G401.6 (cell line): ENCODE measurements around the gene TENM3.

ENCODE experiments used
- FAIRE-seq: peaks from 2 replicates; lab custom pipeline; 2012; peaks lifted over from hg19 to GRCh38; lab: Jason Lieb, UNC

TENM3 gene

DNA sequence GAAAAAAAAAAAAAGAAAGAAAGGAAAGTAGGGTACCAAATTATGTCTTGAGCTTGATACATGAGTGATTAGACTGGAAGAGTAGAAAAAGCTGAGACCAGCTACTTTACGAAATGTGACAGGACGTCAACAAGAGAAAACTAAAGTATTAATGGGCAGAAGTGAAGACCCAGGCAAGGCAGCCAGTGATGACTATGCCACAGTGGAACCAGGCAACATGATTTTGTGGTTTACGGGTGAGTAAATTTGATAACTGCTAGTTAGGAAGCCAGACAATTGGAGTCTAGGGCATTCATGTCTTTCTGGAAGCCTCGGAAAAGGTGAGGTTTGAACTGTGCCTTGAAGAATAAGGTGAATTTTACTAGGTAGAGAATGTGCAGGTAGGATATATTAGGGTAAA is 326.4 kb downstream of the TENM3 start:
- FAIRE-seq: no peak

DNA sequence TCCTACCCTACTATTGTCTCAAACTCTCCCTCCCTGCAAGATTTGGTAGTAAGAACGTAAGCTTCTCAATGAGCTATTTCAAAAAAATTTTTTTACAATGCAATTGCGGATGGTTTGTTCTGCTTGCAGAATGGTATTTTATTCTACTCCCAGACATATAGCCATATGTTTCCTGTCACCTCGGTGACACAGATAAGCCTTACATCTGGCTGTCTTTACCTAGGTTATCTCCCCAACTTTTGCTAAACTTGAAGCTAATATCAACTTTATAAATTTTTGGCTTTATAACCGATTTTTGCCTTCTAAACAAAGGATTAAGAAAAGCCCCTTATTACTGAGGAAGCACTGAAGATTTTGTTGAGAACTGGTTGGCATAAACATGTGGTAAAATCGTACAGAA is 331.5 kb downstream of the TENM3 start:
- FAIRE-seq: no peak

DNA sequence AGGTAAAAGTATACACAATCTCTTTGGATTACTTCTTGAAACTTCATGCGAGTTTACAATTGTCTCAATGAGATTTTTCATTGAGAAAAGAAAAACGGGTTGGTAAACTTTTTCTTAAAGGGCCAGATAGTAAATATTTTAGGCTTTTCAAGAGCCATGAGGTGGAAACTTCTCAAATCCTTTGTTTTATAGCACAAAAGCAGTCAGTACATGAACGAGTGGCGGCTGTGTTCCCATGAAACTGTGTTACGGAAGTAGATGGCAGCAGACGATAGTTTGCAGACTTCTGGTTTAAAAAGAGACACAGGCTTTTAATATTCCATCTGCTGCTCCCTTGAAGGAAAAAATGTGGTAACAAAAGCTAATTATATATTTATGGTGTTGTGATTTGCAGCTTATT is 332.0 kb downstream of the TENM3 start:
- no peak for FAIRE-seq

DNA sequence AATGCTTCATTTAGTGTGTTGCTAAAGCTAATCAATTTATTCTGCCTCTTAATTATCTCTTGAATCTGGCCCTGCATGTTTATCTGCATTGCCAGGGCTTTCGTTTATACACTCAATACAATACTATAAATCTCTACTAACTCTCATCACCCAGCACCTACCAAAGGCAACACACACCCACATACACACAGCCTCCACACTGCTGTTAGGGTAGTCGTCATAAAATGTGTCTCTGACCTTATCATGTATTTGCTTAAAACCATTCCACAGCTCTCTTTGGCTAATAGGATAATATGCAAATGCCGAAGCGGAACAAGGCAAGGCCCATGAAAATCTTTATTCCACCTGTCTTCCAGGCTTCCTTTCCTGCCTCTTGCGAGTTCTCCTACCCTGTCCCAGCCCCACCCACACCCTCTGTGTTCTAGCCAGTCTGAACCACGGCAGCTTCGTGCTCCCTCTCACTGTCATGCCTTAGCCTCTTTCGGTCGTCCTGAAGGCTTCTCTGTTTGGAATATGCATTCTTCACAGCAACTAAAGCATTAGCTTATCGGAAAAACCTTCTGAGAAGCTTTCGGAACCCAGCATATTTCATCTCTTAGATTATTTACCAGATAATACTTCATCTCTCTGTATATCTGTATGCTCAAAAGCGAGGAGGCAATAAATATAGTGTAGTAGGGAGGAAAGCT is 333.5 kb downstream of the TENM3 start:
- FAIRE-seq: no peak

DNA sequence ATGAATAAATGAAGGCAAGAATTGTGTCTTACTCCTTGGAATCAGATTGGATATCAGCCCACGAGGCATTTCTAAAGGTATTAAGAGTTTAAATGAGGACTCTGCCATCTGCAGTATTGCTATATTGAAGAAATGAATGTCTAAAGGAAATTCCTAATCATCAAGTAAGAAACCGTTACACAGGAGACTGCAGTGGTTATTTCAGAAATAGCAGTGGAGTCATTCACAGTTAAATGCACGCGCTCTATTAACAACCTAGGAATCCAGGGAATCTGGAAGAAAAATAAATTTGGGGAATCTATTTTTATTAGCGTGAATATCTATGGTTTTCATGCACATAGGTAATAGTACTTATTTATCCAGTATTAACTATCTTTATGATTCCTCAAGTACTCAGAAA is 334.2 kb downstream of the TENM3 start:
- FAIRE-seq: no peak

DNA sequence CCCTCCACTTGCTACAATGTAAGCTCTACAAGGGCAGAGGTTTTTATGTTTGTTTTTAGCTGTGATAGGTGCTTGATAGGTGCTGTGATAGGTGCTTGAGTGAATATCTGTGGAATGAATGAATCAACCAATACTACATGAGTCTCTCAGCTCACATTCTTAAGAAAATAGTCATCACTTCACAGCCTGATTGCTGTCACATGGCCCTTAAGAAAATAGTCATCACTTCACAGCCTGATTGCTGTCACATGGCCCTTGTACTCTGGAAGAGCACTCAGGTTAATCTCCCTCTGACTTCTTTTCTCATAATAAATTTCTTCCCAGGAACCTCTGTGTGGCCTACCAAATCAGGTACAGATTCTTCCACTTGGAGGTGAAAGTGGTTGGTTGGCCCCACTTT is 335.2 kb downstream of the TENM3 start:
- no peak for FAIRE-seq

DNA sequence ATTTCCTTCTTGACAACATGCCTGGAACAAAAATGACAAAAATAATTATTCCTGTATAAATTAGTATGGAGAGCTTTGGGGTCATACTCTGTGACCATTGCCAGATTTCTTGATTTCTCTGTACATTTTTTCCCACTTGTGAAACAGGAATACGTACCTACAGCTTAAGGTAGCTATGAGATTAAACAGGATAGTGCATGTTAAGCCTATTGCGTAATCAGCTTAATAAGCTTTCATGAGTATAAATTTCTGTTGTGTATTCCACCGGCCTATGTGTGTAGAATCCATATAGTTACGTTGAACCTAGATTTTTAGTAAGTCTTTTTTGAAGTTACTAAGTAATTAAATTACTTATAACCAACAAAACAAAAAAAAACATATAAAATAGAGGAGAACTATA is 339.0 kb downstream of the TENM3 start:
- no peak for FAIRE-seq

DNA sequence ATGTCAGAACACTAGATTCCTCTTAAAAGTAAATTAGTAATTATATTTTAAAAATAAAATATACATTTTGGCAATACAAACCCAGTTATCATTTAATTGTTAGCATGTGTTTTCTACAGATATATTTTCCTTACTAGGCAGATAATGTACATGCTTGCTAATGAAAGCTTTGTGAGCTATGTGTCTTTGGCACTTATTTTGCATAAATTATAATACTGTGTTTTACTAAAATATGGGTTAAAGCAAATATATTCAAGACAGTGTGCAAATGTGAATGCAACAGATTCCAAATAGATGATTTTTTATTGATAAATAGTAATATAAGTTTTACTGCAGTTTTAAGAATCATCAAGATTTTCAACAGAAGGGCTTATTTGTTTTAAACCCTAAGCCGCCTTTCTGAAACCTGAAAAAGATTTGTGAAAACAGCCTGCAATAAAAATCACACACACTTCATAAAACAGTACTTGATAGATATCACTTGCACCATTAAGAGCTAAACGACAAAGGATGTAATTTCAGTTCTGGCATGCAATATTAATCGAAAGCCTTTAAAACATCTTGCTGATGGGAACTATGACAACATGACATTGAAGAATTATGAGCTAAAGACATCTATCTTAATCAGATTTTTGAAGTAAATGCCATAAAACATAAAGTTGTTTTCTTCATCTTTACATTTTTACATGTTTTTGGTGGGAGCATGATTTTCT is 340.7 kb downstream of the TENM3 start:
- FAIRE-seq: no peak

DNA sequence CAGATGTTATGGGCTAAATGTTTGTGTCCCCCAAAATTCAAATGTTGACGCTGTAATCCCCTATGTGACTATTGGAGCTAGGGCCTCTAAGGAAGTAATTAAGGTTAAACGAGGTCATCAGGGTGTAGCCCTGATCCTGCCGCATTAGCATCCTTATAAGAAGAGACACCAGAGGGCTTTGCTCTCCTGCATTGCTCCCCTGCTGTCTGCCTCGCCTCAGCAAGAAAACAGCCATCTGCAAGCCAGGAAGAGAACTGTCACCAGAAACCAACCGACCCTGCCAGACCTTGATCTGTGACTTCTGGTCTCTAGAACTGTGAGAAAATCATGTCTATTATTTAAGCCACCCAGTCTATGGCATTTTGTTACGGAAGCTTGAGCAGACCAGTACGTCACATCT is 342.1 kb downstream of the TENM3 start:
- no peak for FAIRE-seq

DNA sequence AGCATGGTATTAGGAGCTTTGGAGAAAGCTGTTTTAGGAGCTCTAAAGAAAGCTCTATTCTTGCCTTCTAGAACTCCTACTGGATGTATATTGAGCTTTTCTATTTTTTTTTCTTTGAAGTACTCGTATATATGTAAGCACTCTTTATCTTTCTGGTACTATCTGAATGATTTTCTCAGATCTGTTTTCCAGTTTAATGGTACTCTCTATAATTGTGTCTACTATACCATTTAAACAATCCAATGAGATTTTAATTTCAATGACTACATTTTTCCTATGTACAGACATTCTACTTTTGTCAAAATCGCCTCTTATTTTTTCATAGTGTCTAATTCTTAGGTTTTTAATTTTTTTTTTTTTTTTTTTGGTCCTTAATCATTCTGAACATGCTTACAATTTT is 345.9 kb downstream of the TENM3 start:
- no peak for FAIRE-seq

DNA sequence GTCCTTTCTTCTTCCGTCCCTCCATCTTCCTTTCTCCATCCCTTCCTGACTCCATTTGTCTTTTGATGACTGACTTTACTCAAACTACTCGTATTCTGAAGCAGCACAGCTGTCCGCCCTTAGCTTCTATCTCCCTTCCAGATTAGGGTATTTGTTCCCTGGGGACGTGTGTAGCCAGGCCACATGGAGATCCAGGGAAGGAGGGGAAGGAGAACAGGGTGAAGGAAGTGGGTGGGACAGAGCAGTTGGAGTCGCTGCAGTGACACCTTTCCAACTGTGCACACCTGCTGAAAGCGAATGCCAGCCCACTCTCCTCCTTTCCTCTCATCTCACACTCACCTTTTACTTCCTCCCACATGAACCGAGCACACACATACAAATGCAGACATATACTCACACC is 350.2 kb downstream of the TENM3 start:
- no peak for FAIRE-seq

DNA sequence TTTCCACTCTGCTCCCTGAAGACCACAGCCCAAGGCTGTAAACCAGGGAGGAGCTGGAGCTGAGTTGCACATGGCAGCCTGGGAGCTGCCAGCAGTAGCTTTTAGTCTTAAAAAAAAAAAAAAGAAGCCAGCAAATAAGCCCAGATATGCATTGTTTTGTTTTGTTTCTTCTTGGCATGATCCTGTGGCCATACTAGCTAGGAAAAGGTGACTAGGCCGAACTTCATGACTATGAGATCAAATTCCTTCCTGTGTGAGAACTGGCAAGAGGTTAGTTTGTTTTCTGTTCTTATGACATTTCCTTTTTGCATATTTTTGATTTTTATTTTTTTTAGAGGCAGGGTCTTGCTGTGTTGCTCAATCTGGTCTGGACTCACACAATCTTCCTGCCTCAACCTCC is 350.7 kb downstream of the TENM3 start:
- no peak for FAIRE-seq

DNA sequence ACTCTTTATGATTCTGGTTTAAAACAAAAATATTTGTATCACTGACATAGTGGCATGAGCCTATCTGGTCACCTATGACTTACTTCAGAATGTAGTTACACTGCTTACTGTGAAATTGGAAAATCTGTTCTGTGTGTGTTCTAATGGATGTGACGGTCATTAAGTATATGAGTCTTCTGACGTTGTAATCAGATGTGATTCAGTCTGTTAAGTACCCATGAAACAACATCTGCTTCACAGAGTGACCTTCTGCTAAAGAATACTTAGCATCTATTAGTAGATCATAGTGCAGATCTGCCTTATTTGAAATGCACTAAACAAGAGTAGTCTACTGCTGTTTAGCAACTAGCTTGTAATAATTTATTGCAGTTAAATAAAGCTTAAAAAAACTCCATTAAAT is 356.9 kb downstream of the TENM3 start:
- FAIRE-seq: no peak

DNA sequence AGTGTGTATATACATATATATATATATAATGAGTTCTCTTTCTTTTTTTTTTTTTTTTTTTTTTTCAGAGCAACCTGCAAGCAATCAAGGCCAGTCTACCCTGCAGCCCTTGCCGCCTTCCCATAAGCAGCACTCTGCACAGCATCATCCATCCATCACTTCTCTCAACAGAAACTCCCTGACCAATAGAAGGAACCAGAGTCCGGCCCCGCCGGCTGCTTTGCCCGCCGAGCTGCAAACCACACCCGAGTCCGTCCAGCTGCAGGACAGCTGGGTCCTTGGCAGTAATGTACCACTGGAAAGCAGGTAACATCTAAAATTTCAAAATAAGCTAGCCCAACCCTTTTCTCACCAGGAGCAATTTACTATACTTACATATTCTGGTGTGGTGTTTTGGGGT is 357.7 kb downstream of the TENM3 start:
- no peak for FAIRE-seq

DNA sequence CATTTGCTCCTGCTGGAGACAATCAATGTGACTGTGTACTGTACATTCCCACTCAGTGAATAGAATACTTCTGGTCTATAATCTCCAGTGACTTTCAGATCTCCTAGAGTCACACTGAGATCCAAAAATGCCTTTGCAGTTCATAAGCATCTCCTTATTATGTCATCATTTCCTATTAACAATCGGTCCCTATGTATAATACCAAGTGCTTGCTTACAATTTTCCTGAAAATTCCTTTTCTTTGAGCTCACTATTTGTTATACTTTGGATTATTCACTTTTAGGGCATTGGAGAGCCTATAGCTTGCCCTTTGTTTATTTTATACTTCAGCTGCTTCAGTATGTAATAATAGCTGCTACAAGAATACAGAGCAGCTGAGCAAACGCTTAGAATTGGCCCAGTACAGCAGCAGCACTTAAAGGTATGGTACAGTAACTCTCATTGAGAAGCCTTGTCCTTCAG is 361.0 kb downstream of the TENM3 start:
- FAIRE-seq: no peak

DNA sequence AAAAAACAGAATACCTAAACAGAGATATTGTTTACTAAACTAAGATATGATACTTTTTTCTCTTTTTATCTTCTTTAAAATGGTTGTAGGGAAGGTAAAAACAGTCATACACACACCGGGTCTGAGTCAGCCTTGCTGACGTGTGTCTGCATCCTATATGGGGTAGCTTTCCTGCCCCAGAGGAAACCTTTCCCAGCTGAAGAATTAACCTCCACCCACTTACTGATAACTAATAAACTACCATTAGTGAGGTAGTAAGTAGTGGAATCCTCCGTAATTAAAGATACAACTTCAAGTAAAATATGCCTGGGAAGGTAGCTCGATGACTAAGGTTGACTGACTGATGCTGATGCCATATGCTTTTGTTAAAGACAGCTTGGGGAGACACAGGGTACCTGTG is 361.8 kb downstream of the TENM3 start:
- no peak for FAIRE-seq

DNA sequence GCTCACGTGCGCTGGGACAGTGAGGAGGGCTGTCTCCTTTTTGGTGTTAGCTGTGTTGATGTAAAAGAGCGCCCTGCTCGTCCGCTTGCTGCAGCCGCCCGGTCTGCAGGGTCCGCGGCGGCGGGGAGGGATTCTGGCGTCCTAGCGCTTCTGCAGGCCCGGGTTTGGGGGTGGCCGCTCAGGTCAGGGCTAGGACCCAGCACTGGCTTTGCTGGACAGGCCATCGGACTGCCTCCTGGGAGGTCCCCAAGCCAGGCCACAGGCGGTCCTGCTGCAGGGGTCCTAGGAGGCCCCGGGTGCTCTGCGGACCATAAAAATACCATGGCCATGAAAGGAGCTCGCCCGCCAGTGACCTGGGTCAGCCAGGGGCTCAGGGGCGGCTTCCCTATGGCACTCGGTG is 365.3 kb downstream of the TENM3 start:
- no peak for FAIRE-seq

DNA sequence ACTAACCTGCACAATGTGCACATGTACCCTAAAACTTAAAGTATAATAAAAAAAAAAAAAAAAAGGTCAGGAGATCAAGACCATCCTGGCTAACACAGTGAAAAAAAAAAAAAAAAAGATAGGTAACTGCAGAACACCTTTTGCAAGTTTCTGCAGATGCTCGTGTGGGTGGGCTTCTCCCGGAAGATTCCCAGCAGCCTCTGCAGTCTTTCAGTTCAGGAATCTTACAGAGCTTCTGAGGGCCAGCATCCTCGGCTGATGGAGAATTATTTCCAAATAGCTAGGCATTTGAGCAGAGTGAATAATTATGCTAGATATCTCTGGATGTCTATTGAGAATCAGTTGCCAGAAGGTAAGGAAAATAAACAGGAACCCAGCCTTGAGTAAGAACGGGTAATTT is 373.3 kb downstream of the TENM3 start:
- FAIRE-seq: no peak

DNA sequence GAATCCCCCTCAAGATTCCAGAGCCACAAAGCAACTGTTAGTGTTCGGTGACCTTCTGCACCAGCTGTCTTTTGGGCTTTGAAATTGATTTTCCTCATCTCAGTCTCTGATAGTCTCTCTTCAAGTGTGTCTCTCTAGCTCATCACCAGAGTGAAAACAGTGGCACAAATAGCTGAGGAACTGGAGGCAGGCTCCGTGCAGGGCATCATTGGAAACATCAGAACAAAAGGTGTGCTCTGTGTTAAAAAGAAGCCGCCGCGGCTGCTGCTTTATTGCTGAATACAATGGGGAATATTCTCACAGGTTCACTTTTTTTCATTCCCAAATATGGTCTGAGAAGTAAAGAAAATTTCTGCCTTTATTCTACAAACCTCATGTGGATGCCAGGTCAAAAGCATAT is 376.5 kb downstream of the TENM3 start:
- FAIRE-seq: no peak

DNA sequence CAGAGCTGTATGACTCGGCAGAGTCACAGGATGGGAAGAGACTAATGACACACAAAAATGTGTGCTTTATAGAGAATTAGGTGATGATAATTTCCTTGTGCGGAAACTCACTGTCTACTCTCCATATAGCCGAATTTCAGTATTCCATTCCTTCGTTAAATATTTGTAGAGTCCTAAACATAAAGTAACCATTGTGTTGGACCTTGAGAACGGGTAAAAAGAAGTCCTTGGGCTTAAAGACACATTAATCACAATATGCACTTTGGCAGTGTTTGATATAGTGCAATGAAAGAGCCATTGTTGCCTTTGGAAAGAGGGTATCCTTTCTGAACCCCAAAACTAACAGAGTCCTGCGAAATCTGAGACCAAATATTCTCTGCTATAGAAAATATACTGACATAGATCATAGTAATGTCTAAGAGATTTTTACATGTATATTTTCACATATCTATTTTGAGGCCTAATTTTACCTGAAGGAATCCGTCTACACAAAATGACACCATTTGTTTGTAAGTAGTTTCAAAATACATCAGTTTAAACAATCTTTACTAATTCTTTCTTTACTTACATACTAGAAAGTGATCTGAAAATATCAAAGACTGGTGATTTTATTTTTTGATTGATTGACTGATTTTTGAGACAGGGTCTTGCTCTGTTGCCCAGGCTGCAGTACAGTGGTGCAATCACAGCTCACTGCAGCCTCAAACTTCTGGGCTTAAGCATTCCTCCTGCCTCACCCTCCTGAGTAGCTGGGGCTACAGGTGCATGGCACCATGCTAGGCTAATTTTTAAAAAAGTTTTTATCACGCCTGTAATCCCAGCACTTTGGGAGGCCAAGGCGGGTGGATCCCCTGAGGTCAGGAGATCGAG is 377.1 kb downstream of the TENM3 start:
- FAIRE-seq: no peak

DNA sequence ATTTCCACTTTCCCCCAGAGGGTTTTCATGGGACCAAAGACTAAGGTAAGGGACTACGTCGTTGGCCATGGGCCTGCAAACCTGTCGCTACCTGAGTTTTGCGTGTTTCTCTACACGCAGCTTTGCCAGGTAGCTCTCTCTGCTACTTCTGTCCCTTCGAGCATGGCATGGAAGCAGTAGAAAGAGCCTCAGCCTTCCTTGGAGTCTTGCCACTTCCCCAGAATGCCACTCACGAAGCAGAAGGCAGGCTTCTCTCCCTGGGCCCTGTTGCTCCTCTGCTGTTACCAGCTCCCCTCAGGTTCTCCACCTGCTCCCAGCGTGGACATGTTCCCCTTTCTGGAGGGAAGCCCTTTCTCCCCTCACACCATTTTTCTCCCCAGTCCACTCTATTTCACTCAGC is 381.1 kb downstream of the TENM3 start:
- no peak for FAIRE-seq

DNA sequence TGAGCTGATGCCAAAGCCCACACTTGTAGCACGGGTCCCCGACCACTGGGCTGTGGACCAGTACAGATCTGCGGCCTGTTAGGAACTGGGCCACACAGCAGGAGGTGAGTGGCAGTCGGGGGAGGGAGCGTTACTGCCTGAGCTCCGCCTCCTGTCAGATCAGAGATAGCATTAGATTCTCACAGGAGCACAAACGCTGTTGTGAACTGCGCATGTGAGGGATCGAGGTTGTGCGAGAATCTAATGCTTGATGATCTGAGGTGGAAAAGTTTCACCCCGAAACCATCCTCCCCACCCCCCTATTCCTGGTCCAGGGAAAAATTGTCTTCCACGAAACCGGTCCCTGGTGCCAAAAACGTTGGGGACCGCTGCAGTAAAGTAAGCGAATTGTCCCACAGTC is 382.0 kb downstream of the TENM3 start:
- no peak for FAIRE-seq

DNA sequence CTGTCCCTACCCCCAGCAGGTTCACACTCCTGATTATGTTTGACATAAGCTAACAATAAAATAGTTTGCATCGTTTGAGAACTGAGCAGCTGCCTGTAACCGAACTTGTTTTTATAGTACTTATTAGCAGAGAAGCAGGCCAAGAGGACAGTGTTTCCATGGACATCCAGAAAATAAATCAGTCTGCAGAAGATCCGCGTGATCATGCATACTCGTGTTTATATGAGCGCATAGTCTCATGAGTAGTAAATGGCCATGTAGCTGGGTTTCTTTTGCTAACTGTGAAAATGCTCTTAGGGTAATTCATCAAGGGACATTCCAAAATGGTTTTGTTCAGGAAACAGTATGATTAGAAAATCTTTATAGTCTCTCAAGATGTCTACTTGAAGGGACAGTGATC is 384.8 kb downstream of the TENM3 start:
- no peak for FAIRE-seq
